Measurements from ENCODE around the gene WDR27. TPM values are rescaled to one million over a fixed set of nuclear protein-coding genes. Genes with fewer than 3 reads are reported as not detected.

Gene WDR27
- total RNA-seq, 6 donors from 2014 or later = 20.1 to 80.7 (median 40.3) TPM

- Histone ChIP-seq H3K27ac (no peak overlapping the region), H3K9me3 (no peaks in the 10 kb centered on the region), H3K27me3 (no peaks in the 10 kb centered on the region), H3K4me1 (no peaks in the 10 kb centered on the region), H3K4me3 (no peak overlapping the region), H3K36me3 (peaks cover 0 to 14% (median 2%) of the 10 kb centered on the region in 4 donors)
- TF ChIP-seq POLR2AphosphoS5 (IDR thresholded peaks at IDR 0.05) (no peak), EP300 (IDR thresholded peaks at IDR 0.05) (no peak), CTCF (IDR thresholded peaks at IDR 0.05) (no peak), POLR2A (IDR thresholded peaks at IDR 0.05) (no peak)
- 93 to 94% methylated on average over 3 of the region's 3 CpGs for WGBS, 2 donors
- no peak for ATAC-seq (ENCODE audit: low FRiP score in 2 of 2)
- DNase-seq = no peak
These were observed 26.8 kb downstream of the WDR27 start for GRCh38 chr6:169675011-169675410.

- no peaks in the 10 kb centered on the region for H3K9me3 ChIP-seq
- WGBS, 2 donors = 96 to 97% methylated on average over 5 of the region's 5 CpGs
- TF ChIP-seq POLR2AphosphoS5 (IDR thresholded peaks at IDR 0.05) = no peak
- no peak for TF ChIP-seq POLR2A (IDR thresholded peaks at IDR 0.05)
- TF ChIP-seq EP300 (IDR thresholded peaks at IDR 0.05) = no peak
- no peak for TF ChIP-seq CTCF (IDR thresholded peaks at IDR 0.05)
These were observed 30.3 kb downstream of the WDR27 start for GRCh38 chr6:169671563-169671962.

GRCh38 chr6:169669889-169670288 lies 31.9 kb downstream of the WDR27 start:
- peak overlapping the region in 2 of 4 donors; percentile 7 to 17 for H3K27ac ChIP-seq
- WGBS, 2 donors = 37 to 51% methylated on average over 7 of the region's 7 CpGs
- H3K4me1 ChIP-seq = peaks cover 0 to 11% (median 0%) of the 10 kb centered on the region in 4 donors
- peaks cover 0 to 31% (median 13%) of the 10 kb centered on the region in 4 donors for H3K36me3 ChIP-seq
- ATAC-seq (ENCODE audit: low FRiP score in 2 of 2) (peak in 1 of 2 donors; percentile 53), DNase-seq (no peak)
- no peaks in the 10 kb centered on the region for H3K27me3 ChIP-seq
- H3K9me3 ChIP-seq = no peaks in the 10 kb centered on the region
- H3K4me3 ChIP-seq = no peak overlapping the region
- TF ChIP-seq POLR2A (IDR thresholded peaks at IDR 0.05) (peak in 1 of 4 donors; percentile 15), POLR2AphosphoS5 (IDR thresholded peaks at IDR 0.05) (peak in 1 of 2 donors; percentile 18), EP300 (IDR thresholded peaks at IDR 0.05) (peak in 1 of 4 donors; percentile 58), CTCF (IDR thresholded peaks at IDR 0.05) (no peak)

More at GRCh38 chr6:169671563-169671962, 30.3 kb downstream of the WDR27 start:
- Histone ChIP-seq H3K27me3 (no peaks in the 10 kb centered on the region), H3K4me3 (no peak overlapping the region), H3K4me1 (peaks cover 0 to 11% (median 0%) of the 10 kb centered on the region in 4 donors), H3K27ac (no peak overlapping the region), H3K36me3 (peaks cover 0 to 23% (median 7%) of the 10 kb centered on the region in 4 donors)
- ATAC-seq (ENCODE audit: low FRiP score in 2 of 2) (no peak), DNase-seq (no peak)

- DNase-seq (no peak), ATAC-seq (ENCODE audit: low FRiP score in 2 of 2) (no peak)
- Histone ChIP-seq H3K4me3 (no peak overlapping the region), H3K27me3 (no peaks in the 10 kb centered on the region), H3K9me3 (no peaks in the 10 kb centered on the region), H3K36me3 (peaks cover 0 to 35% (median 14%) of the 10 kb centered on the region in 4 donors), H3K27ac (peak overlapping the region in 3 of 4 donors; percentile 2 to 17 (median 7)), H3K4me1 (peaks cover 0 to 11% (median 0%) of the 10 kb centered on the region in 4 donors)
- 75 to 85% methylated on average over 6 of the region's 6 CpGs for WGBS, 2 donors
- TF ChIP-seq POLR2A (IDR thresholded peaks at IDR 0.05) = no peak
- no peak for TF ChIP-seq CTCF (IDR thresholded peaks at IDR 0.05)
- no peak for TF ChIP-seq EP300 (IDR thresholded peaks at IDR 0.05)
- no peak for TF ChIP-seq POLR2AphosphoS5 (IDR thresholded peaks at IDR 0.05)
These were observed 32.7 kb downstream of the WDR27 start for GRCh38 chr6:169669147-169669546.
